HG02642 (cell line): ENCODE measurements around the gene CYBA.
A peak's percentile ranks its signal among the peaks of the same experiment; 100 is the strongest.

ENCODE experiments used
- ATAC-seq: cut with Tn5 transposase; IDR thresholded peaks from one replicate; pipeline ENCODE4 v1.9.1; 2021; ENCODE audit warnings: mild to moderate bottlenecking; ENCODE audit not compliant: unreplicated experiment, poor library complexity

Gene CYBA

DNA sequence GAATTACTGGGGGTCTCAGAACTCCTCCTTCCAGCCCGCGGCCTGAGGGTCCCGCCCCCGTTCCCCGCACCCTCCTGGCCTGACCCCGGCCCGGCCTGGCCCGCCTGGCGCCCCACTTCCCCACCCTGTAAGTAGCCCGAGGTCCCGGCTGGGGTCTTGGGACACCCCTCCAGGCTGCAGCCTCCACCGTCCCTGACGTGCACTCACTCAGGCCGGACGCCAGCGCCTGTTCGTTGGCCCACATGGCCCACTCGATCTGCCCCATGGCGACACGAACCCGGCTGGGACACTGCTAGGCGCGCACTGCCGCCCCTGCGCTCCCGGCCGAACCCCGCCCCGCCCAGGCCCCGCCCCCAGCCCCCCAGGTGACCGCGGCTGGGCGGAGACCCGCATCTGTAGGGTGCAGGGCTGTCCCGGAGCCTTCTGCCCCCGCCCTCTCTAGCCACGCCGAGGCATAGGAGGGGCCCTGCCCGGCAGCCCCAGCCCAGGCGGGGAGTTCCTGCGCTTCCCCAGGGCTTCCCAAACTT, at the start of gene CYBA:
TSS of gene CYBA (minus strand) at position 305 of the 527 bp plus-strand sequence. CDS start at position 265, 40 bp downstream.
- peak; percentile 77 for ATAC-seq

DNA sequence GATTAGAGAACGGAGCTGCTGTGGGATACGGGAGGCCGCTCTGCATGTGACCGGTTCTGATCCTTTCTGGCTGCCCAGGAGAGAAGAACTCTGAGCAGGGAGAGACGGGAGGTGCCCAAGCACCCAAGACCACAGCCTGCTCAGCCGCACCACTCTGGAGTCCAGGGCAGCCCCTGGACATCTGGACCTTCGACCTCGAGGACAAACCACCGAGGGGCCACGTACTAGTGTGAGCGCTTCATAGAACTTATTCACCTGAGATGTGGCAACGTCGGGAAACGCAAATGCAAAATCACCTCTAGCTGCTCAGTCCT, 49.4 kb upstream of the CYBA start:
- no peak for ATAC-seq

DNA sequence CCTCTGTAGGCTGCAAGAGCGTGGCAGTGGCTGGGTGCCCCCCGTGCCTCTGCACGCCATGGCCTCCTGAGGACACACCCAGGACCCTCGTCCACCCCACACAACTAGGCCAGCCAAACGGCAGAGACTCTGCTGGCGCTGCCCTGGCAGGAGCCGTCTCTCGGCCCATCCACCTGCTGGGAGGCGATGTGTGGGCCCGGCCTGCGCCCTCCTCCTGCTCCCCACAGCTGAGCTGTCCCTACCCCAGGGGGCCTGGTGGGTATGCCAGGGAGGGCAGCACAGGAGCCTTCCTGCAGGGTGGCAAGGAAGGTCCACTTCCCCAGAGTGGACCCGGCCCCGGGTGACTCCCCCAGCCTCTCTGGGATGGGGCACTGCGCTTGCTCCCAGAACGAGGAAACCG, 48.3 kb upstream of the CYBA start:
- no peak for ATAC-seq

DNA sequence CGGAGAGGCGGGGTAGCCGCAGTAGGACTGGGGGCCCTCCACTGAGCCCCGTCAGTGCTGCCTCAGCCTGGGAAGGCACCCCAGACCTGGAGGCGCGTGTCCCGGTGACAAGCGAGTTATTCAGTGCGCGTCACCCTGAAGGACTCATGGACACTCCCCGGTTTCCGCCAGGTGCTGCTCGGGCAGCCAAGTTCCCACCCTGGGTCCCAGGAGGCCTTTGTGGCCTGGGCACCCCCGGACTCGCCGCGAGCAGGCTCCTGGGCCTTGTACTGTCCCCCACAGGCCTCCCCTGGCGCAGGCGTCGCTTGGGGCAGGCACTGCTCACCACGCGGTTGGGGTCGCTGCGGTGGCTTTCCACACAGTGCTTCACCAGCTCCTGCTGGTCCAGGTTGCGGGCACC, 47.8 kb upstream of the CYBA start:
- no peak for ATAC-seq

DNA sequence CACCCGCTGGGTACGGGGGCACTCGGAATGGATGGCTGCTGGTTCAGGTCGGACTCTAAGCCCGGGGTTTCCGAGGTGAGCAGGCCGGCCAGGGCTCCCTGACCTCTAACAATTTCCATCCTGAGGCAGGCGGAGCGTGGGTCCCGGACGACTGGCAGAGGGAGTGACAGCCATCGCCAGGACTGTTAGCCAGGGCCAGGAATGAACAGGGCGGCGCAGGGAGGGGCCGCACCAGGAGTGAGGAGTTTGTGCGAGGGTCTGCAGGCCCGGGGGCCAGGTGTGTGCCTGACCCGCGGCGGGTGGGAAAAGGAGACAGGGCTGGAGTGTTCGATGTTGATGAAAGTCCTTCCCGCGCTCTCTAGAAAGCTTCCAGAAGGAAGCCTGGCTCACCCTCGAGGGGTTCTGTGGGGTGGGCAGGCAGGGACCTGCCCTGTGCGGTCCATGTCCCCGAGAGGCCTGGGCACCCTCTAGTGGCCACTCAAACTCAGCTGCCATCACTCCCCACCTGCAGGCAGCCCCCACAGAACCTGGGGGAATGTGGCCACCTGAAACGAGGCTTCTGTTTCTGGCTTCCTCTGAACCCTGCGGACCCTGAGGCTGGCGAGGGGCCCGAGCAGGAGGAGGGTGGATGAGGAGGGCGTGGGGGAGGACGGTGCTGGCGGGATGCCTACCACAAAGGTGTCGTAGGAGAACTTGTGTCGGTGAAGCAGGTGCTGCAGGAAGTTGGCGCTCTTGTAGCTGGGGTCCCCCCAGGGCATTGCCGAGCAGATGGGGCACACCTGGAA, 47.2 kb upstream of the CYBA start:
- ATAC-seq = no peak

DNA sequence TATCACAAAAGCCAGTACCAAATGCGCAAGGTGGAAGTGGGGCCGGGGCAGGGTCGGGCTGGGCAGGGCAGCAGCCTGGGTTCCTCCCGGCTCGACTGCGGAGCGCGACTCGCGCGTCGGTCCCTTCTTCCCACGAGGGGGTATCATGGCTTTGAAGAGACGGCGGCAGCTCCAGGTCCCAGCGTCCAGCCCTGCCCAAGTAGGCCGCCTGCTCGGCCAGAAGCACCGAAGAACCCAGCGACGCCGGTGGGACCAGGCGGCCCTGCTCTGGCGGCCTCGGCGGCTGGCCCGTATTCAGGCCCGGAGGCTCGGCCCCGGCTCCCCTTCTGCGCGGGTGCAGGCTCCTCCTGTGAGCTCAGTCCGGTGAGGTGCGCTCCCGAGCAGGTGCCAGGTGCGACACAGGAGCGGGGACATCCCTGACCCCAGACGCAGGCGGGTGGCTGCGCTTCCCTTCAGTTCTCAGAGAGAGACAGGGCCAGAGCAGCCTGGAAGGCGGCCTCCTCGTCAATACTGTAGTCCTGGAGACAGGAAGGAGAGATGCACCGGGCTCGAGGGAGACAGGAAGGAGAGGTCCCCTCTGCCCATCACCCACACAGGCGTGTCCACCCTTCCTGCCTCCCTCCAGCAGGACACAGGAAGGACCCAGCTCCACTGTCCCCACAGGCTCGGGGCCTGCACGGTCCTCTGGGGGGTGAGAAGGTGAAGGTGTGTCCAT, 46.4 kb upstream of the CYBA start:
- ATAC-seq = no peak

DNA sequence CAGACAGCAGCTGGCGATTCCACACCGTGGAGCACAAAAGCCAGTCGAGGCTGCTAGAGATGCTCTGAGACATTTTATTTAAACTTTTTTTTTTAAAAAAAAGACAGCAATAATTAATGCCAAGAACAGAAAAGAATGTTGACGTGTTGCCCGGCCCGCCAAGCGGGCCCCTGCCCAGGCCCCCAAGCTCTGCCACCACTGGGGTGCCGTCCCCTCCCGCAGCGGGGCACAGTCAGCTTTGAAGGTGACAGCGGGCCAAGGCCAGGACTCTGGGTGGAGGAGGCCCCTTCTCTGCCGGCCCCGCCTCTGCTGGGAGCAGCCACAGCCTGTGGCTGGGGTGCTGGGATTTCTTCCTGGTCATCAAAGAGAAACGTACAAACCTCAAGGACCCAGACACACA, 45.6 kb upstream of the CYBA start:
- no peak for ATAC-seq

DNA sequence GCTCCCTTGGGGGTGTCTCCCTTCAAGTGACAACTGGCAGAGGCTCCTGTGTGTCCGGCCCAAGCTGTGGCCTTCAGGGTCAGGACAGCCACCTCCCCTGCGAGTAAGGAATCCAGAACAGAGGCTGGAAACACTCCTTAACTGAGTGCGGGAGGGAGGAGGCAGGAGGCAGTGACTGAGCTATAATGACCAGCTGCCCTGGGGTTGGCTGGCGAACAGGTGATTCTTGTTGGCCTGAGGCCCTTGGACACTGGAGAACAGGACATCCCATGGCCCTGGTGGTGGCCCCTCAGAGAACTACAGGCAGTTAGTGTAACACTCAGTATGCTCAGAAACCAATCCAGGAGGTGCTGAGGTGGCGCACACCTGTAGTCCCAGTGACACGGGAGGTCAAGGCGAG, 44.9 kb upstream of the CYBA start:
- no peak for ATAC-seq

DNA sequence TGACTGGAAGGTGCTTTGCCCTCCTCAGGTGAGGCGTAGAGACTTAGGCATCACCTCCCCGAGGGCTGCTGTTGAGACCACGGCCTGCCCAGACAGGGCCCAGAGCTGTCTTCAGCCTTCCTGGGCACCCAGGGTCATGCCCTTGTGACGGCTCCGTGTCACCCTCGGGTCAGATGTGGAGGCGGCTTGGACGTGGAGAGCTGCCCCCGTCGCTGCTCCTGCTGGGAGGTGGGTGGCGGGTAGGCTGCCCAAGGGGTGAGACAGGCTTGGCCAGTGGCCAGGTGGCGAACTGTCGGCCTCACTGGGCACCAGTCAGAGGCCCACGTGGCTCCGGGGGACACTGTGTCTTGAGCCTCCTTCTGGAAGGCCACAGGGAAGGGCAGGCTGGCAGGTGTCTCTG, 44.4 kb upstream of the CYBA start:
- ATAC-seq = no peak

DNA sequence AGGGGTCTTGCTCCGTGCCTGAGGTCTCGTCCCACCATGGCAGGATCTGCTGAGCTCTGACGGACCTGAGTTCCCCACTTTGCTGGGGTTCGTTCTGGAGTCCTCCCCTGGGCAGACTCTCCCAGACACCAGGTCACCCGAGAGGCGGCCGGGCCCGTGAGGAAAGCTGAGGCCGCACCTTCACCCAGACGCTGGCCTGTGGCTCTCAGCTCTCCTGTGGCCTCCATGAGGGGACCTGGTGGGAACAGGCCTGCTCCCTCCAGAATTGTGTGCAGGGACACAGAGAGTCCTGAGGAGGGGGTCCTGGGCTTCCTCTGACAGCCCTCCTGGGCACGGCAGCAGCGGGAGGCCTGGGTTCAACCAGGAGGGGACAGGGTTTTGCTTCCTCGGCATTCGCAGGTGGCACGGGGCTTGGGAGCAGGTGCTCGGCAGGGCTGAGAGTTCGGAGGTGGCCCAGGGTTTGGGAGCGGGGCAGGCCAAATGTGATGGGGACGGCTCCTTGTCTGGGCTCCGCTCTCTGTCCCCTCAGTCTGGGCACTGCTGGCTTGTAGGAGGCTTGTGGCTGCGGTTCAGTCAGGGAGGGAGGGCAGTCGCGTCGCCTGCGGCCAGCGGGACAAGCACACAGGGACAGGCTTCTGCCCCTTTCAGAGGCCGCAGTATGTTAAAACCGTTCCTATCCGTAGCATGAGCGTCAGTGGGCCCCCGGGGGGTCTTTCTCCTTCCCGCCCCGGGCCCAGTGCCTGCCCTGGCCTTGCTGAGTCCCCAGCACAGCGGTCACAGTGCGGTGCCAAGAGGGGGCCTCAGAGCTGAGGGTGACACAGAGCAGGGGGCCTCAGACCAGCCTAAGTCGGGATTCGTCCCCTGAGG, 43.6 kb upstream of the CYBA start:
- ATAC-seq = no peak

DNA sequence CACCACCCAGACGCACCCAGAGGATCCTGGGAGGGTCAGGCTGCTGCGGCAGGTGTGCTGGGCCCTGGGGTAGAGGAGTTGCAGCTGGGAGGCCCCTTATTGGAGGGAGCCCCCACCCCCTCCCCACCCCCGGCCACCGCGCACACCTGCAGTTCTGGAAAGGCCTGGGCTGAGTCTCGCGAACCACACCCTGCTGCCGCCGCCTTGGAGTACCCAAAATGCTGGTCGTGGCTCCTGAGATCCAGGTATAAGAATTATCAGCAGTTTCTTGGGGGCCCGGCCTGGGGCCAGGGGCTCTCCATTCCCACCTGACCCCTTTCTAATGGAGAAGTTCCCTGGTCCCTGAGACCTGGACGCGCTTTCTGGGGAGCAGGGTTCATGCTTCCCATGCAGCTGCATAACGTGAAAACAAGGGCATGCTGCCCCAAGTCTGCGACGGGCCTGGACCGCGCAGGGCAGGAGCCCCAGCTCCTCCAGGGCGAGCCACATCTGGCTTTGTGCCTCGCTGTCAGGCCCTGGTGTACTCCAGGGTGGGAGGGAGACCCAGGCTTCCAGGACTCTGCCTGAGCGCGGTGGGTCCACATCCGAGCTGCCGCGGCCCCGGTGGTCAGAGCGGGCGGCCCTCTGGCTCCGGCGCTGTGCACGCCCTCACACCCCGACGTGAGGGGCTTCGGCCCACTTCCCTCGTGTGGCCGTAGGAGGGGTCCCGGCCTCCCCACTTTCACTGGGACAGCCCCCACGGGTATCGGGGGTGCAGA, 42.7 kb upstream of the CYBA start:
- ATAC-seq = no peak

DNA sequence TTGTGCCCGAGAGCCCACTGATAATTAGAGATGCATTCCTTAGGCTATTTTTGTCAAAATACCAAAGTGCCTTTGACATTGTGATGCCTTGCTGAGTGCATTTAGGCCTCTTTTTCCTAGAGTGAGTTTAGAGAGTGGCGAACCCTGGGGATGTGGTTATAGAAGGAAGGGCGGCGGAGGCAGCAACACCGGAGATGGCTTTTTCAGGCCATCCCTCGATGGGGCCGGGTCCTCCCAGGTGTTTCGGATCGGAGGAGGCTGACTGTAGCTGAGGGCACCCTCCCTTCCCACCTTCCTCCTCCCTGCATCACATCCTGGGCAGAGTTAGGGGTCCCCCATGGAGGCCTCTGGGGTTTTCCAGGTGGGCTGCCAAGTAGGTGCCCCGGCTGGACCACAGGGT, 42.0 kb upstream of the CYBA start:
- ATAC-seq = no peak

DNA sequence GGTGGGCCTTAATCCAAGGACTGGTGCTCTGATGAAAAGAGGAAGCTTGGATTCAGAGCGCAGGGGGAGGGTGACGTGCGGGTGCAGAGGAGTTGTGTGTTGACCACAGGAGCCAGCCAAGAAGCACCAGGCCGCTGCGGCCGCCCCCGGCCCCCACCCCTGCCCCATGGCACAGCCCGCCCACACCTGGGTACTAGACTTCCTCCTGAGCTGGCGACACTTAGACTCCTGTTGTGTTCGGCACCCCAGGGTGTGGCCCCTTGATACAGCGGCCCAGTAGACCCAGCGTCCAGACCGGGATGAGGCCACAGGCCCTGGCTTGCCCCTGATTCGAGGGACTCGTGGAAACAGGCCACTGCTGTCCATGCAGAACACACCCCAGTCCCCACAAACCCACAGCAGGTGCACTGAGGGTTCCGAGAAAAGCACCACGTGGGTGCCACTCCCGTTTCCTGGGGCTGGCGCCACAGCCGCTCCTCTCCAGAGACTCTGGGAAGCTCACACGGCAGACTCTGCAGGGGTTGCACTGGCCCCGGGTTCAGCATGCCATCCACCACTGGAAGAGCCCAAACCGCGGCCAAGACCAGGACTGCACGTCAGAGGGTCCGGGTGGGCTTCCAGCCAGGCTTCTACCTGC, 41.2 kb upstream of the CYBA start:
- ATAC-seq = no peak

DNA sequence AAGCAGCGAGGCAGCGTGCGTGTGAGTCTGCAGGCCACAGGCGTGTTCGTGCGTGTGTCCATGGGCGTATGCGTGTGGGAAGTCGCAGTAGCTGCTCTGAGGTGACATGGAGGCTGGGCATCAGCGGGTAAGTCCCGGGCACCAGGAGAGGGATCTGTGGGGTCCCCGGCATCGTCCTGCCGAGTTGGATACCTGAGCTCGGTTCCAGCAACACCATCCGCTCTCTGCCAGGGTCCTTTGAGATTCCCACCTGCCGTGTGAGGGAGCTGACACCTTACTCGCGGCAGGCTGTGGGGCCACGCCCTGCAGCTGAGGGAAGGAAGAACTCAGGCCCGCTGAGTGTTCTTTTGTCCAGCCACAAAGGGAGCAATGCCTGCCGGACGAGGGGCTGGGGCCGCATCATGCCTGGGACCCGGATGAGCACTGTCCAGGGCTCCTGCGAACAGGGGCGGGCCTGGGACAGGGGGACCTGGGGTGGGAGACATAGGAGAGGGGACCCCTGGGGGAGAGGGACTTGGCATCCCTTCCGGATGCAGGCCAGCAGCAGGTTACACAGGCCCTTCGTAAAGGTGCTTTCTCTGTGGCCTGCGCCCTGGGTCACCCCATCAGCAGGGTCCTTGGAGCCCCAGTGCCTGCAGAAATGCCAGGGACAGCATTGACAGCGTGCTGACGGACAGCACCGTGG, 40.4 kb upstream of the CYBA start:
- no peak for ATAC-seq

DNA sequence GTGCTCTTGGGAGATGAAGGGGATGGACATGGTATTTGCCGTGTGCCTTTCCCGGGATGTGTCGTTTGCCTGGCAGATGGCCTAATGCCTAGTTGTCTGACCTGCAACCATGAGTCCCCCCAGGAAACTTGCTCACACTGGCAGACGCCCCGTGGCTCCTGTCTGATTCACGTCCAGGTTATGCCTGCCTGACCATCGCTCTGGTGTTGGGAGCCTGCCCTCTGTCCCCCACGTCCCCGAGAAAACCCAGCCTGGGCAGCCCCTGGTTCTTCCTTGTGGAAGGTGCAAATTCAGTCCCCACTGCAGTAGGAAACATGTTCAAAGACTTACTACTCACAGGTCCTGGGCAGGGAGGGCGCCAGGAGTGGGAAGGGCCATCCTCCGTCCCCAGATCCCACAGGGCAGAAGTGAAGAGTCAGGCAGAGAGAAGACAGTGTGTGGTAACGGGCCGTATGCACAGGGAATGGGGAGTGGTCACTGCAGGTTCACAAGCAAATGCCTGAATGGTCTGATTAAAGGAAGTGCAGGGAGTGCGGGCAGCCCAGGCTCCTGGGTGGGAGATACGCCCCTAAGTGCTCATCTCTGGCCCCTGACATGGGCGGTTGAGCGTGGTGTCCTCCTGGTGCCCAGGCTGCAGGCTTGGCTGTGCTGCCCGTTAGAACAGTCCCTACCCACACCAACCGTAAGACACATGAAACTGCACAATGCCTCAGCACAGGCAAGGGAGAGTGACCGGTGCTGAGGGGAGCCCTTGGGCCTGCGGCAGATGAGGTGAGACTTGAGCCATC, 39.7 kb upstream of the CYBA start:
- no peak for ATAC-seq

DNA sequence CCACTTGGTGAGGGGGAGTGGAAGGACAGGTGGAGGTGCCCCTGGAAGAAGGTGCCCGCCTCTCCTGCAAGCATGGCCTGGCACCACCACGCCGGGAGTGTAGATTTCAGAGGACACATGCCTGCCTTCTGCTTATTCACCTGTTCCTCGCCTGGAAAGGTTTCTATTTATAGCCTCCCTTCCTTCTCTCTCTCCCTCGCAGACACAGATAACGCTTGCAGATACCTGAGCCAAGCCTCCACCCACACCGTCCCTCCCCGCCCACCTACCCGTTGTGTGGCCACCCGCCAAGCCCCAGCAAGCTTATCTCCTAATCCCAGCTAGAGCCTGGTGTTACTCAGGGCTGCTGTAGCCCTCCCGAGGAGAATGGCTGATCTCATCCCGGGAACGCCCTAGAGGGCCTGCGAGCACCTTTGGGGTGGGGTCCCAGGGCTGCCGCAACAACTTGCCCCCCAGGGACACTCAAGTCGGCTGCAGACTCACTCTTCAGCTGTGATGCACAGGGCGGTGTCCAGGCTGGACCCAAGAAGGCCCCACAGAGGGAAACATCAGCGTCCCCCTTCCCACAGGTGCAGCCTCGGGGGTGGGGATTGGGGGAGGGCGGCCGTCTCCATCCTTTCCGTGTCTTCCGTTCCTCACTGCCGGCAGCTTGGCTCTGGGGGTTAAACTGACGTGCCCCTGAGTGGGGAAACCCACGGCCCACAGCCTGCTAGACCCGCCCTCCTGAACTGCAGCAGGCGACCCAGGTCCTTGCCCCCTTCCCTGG, 37.3 kb upstream of the CYBA start:
- no peak for ATAC-seq

DNA sequence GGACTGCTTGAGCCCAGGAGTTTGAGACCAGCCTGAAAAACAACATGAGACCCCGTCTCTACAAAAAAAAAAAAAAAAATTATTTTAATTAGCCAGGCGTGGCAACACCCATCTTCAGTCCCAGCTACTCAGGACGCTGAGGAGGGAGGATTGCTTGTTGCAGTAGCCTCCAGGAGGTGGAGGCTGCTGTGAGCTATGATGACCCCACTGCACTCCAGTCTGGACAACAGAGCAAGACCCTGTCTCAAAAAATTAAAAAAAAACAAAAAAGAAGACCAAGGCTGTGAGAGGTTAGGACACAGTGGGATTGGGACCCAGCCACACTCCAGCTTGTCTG, 36.8 kb upstream of the CYBA start:
- ATAC-seq = no peak

DNA sequence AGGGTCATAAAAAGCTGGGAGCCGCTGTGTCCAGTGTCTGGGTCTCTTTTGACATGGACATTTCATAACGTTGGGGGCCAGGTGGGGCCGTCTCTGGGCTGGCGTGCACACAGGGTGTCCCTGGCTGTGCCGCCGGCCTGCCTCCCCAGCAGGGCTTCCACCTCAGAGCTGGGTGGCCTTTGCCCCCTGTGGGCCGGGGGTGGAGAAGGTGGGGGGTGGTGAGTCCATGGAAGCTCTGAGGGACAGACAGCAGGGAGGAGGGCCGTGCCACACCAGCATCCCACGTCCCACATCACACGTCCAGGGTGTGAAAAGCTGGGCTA, 36.4 kb upstream of the CYBA start:
- no peak for ATAC-seq
